RKO (cell line): Measurements from ENCODE around the gene COL27A1.
"Not testable (repeated sequence)": the region's sequence is repeated elsewhere in the genome, so short reads cannot be mapped to it uniquely, and the experiment has no call there.

Experiments
- DNase-seq: peaks from one replicate; pipeline ENCODE4 v3.0.0-alpha.2; 2016; ENCODE audit warnings: low spot score

COL27A1 gene

GRCh38 chr9:114185570-114186490, 30.5 kb downstream of the COL27A1 start:
- DNase-seq: no peak

- no peak for DNase-seq
Observed at GRCh38 chr9:114186605-114187289, 31.4 kb downstream of the COL27A1 start.

GRCh38 chr9:114187827-114188226, 32.5 kb downstream of the COL27A1 start:
- DNase-seq: no peak

GRCh38 chr9:114189823-114190562, 34.7 kb downstream of the COL27A1 start:
- no peak for DNase-seq

GRCh38 chr9:114190563-114190905, 35.2 kb downstream of the COL27A1 start:
- DNase-seq: no peak

- DNase-seq: not testable (repeated sequence)
Observed at GRCh38 chr9:114191402-114191801, 36.1 kb downstream of the COL27A1 start.

GRCh38 chr9:114192539-114192938, 37.2 kb downstream of the COL27A1 start:
- no peak for DNase-seq

GRCh38 chr9:114193090-114193489, 37.8 kb downstream of the COL27A1 start:
- no peak for DNase-seq

- no peak for DNase-seq
Observed at GRCh38 chr9:114196117-114196516, 40.8 kb downstream of the COL27A1 start.

- no peak for DNase-seq
Observed at GRCh38 chr9:114196979-114197622, 41.8 kb downstream of the COL27A1 start.

- no peak for DNase-seq
Observed at GRCh38 chr9:114198249-114199040, 43.1 kb downstream of the COL27A1 start.

GRCh38 chr9:114200721-114201300, 45.5 kb downstream of the COL27A1 start:
- no peak for DNase-seq

- DNase-seq: no peak
Observed at GRCh38 chr9:114202396-114202795, 47.1 kb downstream of the COL27A1 start.

- DNase-seq: no peak
Observed at GRCh38 chr9:114202849-114203248, 47.5 kb downstream of the COL27A1 start.

GRCh38 chr9:114203410-114204140, 48.2 kb downstream of the COL27A1 start:
- DNase-seq: no peak

- no peak for DNase-seq
Observed at GRCh38 chr9:114204265-114204664, 48.9 kb downstream of the COL27A1 start.

GRCh38 chr9:114205171-114206015, 50.1 kb downstream of the COL27A1 start:
- DNase-seq: no peak

GRCh38 chr9:114206221-114206789, 51.0 kb downstream of the COL27A1 start:
- DNase-seq: no peak
